Mesothelial cell of epicardium (in vitro differentiated cells): ENCODE results near the gene ADRA2C. TPM values are rescaled to one million over a fixed set of nuclear protein-coding genes. Genes with fewer than 3 reads are reported as not detected.

Experiments used
- DNase-seq, 2 experiments: peaks; one replicate each; pipeline ENCODE4 v3.0.0; 2021; ENCODE audit warnings: low spot score in 2 of 2; ENCODE audit not compliant: unreplicated experiment in 2 of 2
- H3K27ac Mint-ChIP-seq: 2 replicates; pipeline ENCODE4 v1.8.0; 2021; ENCODE audit warnings: mixed read lengths
- H3K27me3 Mint-ChIP-seq: 2 replicates; pipeline ENCODE4 v1.8.0; 2021; ENCODE audit warnings: low read depth, mixed read lengths
- H3K36me3 Mint-ChIP-seq: 2 replicates; pipeline ENCODE4 v1.8.0; 2021; ENCODE audit warnings: mixed read lengths
- H3K4me1 Mint-ChIP-seq: 2 replicates; pipeline ENCODE4 v1.8.0; 2021; ENCODE audit warnings: mixed read lengths
- H3K4me3 Mint-ChIP-seq: 2 replicates; pipeline ENCODE4 v1.8.0; 2021; ENCODE audit warnings: mild to moderate bottlenecking, moderate library complexity, mixed read lengths
- H3K9me3 Mint-ChIP-seq: 2 replicates; pipeline ENCODE4 v1.8.0; 2021; ENCODE audit warnings: mixed read lengths
- CTCF ChIP-seq: fragments of 200-600 bp; sonication (generic); IDR thresholded peaks from one replicate; pipeline ENCODE4 v1.5.0; 2021; ENCODE audit warnings: antibody characterized with exemption; ENCODE audit not compliant: unreplicated experiment
- total RNA-seq: library from RNA; stranded (reverse); gene quantifications from 3 replicates; pipeline ENCODE4 v1.2.1, GENCODE V29; 2021

Gene ADRA2C
- total RNA-seq, 1 donor from 2014 or later = 2.1 TPM

DNA sequence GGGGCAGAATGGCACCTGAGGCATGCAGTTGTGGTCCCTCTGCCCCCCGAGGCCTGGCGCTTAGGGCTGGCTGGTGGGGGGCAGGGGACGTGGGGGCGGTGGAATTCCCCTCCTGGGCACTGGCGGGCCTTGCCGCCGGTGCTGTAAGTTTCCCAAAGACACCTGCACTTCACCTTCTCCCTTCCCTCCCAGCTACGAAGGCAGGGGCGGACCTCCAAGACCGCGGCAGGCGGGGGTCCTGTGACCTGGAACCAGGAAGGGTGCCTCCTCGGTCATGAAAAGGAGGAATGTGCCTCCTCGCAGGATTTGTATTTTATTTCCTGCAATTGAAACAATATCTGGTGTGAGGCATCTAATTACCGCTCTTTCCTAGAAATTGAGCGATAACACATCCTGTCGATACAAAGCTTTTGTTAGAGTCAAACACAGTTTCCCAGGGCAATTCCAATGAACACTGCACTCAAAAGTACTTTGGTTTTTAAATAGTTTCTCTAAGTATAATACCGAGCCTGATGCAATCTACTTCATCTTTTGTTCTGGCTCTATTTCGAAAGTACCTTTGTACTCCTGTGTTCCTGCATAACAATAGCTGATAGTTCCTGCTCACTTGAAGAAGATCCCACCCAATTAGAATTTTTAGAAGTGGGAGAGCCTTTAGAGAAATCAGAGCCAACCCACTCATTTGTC, 12.3 kb upstream of the ADRA2C start:
- Mint-ChIP-seq H3K9me3 (no peaks in the 10 kb centered on the region), H3K36me3 (no peaks in the 10 kb centered on the region), H3K4me3 (no peak overlapping the region), H3K4me1 (no peaks in the 10 kb centered on the region), H3K27me3 (peaks cover 67% of the 10 kb centered on the region), H3K27ac (no peak overlapping the region)
- DNase-seq = no peak
- no peak for TF ChIP-seq CTCF

DNA sequence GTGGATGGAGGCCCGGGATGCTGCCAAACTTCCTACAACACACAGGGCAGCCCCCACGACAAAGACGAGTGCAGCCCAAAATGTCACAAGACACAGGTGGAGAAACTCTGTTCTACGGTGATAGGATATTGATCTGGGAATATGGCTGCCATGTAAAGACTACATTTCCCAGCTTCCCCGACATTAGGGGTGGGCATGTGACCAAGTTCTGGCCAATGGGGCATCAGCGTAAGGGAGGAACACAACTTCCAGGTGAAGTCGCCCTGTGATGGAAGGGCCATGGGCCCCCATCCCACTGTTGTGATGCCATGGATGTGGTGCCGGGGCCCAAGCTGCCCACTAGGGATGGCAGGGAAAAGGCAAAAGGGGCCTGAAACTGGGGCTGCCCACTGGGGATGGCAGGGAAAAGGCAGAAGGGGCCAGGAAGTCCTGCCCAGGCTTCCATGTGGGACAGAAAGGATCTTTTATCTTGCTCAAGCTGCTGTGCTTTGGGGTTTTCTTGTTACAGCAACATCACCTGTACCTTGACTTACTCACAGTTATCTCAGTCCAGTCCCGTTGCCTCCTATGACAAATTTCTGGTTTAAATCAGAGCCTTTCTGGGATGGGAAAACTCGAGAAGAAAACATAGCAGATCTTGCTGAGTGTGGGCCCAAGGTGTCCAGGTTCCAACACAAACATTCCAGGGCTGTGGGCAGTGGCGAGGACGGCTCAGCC, 9.7 kb upstream of the ADRA2C start:
- DNase-seq = no peak
- Mint-ChIP-seq H3K4me1 (no peaks in the 10 kb centered on the region), H3K27me3 (peaks cover 46% of the 10 kb centered on the region), H3K9me3 (no peaks in the 10 kb centered on the region), H3K27ac (no peak overlapping the region), H3K36me3 (no peaks in the 10 kb centered on the region), H3K4me3 (no peak overlapping the region)
- TF ChIP-seq CTCF = no peak

DNA sequence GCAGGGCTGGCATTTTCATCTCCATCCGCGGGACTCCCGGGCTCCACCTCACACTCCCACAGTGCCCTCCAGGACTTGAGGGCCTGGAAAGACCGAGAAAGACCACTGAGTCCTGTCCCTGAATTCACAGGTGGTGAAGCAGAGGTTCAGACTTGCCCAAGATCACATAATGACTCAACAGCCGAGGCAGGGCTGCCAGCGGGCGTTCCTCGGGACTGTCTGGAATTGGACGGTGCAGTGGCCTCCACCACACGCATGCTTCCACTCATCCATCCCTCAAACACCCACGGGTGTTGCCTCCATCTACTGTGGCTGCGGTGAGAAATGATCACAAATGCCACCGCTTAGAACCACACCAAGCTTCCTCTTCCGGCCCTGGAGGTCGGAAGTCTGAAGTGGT, 6.9 kb upstream of the ADRA2C start:
- H3K27ac Mint-ChIP-seq = no peak overlapping the region
- no peaks in the 10 kb centered on the region for H3K36me3 Mint-ChIP-seq
- no peak for DNase-seq
- H3K4me3 Mint-ChIP-seq = no peak overlapping the region
- H3K27me3 Mint-ChIP-seq = peaks cover 50% of the 10 kb centered on the region
- TF ChIP-seq CTCF = no peak
- no peaks in the 10 kb centered on the region for H3K4me1 Mint-ChIP-seq
- no peaks in the 10 kb centered on the region for H3K9me3 Mint-ChIP-seq

DNA sequence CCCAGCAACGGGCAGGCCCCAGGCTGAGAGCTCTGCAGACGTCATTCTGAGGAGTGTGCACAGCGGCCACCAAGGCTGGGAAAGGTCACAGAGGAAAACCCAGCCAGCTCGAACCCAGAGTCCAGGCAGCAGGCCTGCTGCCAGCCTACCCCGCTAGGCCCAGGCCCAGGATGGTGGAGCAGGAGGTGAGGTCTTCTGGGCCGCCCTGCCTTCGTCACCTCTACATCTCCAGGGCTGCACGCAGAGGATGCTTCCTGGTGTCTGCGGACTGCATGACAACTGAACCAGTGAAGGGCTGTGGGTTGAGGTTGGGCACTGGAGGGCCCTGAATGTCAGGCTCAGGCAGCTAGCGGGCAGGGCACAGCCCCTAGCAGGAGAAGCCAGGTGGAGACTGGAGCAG, 5.8 kb upstream of the ADRA2C start:
- no peak overlapping the region for H3K4me3 Mint-ChIP-seq
- H3K36me3 Mint-ChIP-seq = no peaks in the 10 kb centered on the region
- H3K27me3 Mint-ChIP-seq = peaks cover 49% of the 10 kb centered on the region
- H3K27ac Mint-ChIP-seq = no peak overlapping the region
- no peak for TF ChIP-seq CTCF
- H3K4me1 Mint-ChIP-seq = no peaks in the 10 kb centered on the region
- DNase-seq = no peak
- H3K9me3 Mint-ChIP-seq = no peaks in the 10 kb centered on the region

- no peak for TF ChIP-seq CTCF
- Mint-ChIP-seq H3K27ac (no peak overlapping the region), H3K4me1 (no peaks in the 10 kb centered on the region), H3K4me3 (no peak overlapping the region), H3K9me3 (no peaks in the 10 kb centered on the region), H3K27me3 (peaks cover 45% of the 10 kb centered on the region), H3K36me3 (no peaks in the 10 kb centered on the region)
- DNase-seq = no peak
Measured at GRCh38 chr4:3760841-3761240, 5.3 kb upstream of the ADRA2C start.
